Type B pancreatic cell (in vitro differentiated cells): ENCODE results near the gene AGR3. TPM values are rescaled to one million over a fixed set of nuclear protein-coding genes. Genes with fewer than 3 reads are reported as not detected.

ENCODE experiments used
- DNase-seq: peaks from one replicate; pipeline ENCODE4 v3.0.0; 2021; ENCODE audit warnings: mixed read lengths; ENCODE audit not compliant: unreplicated experiment; ENCODE audit errors: extremely low spot score
- H3K27ac Mint-ChIP-seq: 2 replicates; pipeline ENCODE4 v1.8.0; 2021; ENCODE audit warnings: mild to moderate bottlenecking, mixed read lengths
- H3K27me3 Mint-ChIP-seq: 2 replicates; pipeline ENCODE4 v1.8.0; 2021; ENCODE audit warnings: mixed read lengths
- H3K36me3 Mint-ChIP-seq: 2 replicates; pipeline ENCODE4 v1.8.0; 2021; ENCODE audit warnings: mixed read lengths
- H3K4me1 Mint-ChIP-seq: one replicate; pipeline ENCODE4 v1.8.0; 2021; ENCODE audit warnings: mixed read lengths; ENCODE audit not compliant: unreplicated experiment
- H3K4me3 Mint-ChIP-seq: 2 replicates; pipeline ENCODE4 v1.8.0; 2021; ENCODE audit warnings: mild to moderate bottlenecking, mixed read lengths
- H3K9me3 Mint-ChIP-seq: 2 replicates; pipeline ENCODE4 v1.8.0; 2021; ENCODE audit warnings: mixed read lengths
- CTCF ChIP-seq: fragments of 200-600 bp; sonication (generic); conservative IDR thresholded peaks from 2 replicates; pipeline ENCODE4 v1.5.0; 2021; ENCODE audit warnings: antibody characterized with exemption, mild to moderate bottlenecking
- total RNA-seq: library from RNA; stranded (reverse); gene quantifications from 2 replicates; pipeline ENCODE4 v1.2.1, GENCODE V29; 2021; ENCODE audit warnings: low replicate concordance

AGR3 gene
- total RNA-seq, 1 donor from 2014 or later, result 5.2 TPM

DNA sequence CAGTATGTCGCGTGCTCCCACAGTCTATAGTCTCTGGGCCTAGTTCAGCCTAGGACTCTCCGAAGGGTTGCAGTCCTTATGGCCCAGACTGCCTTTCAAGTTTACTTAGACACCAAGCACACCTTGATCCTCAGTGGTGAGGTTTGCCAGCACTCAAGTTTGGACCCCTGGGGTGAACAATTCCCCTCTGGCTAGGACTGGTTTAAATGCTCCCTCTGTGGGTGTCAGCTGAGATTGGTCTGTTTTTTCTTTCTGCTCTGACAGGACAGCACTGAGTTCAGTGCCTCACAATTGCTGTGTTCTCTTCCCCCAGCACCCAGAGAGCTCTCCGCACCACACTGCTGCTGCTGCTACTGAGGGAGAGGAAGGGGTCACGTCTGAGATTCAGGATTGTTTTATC, 31.9 kb upstream of the AGR3 start:
- H3K4me1 Mint-ChIP-seq, result peaks cover 21% of the 10 kb centered on the region
- no peak overlapping the region for H3K27ac Mint-ChIP-seq
- peaks cover 19% of the 10 kb centered on the region for H3K9me3 Mint-ChIP-seq
- H3K36me3 Mint-ChIP-seq, result no peaks in the 10 kb centered on the region
- no peaks in the 10 kb centered on the region for H3K27me3 Mint-ChIP-seq
- TF ChIP-seq CTCF, result no peak
- no peak overlapping the region for H3K4me3 Mint-ChIP-seq
- no peak for DNase-seq

DNA sequence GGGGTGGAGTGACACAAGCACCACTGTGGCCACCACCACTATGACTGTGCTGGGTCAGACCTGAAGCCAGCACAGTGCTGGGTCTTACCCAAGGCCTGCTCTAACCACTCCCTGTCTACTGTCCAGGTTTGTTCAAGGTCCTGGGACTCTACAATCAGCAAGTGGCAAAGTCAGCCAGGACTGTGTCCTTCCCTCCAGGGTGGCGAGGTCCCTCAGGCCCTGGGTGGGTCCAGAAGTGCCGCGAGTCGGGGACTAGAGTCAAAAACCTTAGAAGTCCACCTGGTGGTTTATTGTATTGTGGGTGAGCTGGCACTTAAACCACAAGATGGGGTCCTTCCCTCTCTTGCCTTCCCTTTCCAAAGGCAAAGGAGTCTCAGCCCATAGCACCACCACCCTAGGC, 30.8 kb upstream of the AGR3 start:
- H3K4me1 Mint-ChIP-seq, result peaks cover 16% of the 10 kb centered on the region
- peaks cover 19% of the 10 kb centered on the region for H3K9me3 Mint-ChIP-seq
- no peak overlapping the region for H3K4me3 Mint-ChIP-seq
- no peak overlapping the region for H3K27ac Mint-ChIP-seq
- no peak for DNase-seq
- no peaks in the 10 kb centered on the region for H3K27me3 Mint-ChIP-seq
- no peaks in the 10 kb centered on the region for H3K36me3 Mint-ChIP-seq
- TF ChIP-seq CTCF, result no peak

DNA sequence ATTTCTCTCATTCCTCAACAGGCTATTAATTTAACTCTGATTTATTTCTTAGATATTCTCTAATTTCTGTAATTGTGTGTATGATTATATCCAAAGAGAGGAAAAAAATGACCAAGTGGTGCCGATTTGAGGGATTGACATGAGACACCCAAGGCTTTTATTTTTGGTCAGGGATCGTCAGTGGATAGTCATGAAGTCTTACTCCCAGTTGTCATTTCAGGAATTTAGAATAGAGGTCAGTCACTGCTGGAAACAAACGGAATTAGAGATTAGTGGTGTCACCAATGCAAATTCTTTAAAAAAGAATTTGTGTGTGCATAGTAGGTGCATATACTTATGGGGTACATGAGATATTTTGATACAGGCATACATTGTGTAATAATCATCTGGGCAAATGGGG, 26.8 kb upstream of the AGR3 start:
- Mint-ChIP-seq H3K27me3 (no peaks in the 10 kb centered on the region), H3K9me3 (peaks cover 9% of the 10 kb centered on the region), H3K36me3 (no peaks in the 10 kb centered on the region), H3K4me3 (no peak overlapping the region), H3K4me1 (peaks cover 17% of the 10 kb centered on the region), H3K27ac (no peak overlapping the region)
- TF ChIP-seq CTCF, result no peak
- DNase-seq, result no peak

DNA sequence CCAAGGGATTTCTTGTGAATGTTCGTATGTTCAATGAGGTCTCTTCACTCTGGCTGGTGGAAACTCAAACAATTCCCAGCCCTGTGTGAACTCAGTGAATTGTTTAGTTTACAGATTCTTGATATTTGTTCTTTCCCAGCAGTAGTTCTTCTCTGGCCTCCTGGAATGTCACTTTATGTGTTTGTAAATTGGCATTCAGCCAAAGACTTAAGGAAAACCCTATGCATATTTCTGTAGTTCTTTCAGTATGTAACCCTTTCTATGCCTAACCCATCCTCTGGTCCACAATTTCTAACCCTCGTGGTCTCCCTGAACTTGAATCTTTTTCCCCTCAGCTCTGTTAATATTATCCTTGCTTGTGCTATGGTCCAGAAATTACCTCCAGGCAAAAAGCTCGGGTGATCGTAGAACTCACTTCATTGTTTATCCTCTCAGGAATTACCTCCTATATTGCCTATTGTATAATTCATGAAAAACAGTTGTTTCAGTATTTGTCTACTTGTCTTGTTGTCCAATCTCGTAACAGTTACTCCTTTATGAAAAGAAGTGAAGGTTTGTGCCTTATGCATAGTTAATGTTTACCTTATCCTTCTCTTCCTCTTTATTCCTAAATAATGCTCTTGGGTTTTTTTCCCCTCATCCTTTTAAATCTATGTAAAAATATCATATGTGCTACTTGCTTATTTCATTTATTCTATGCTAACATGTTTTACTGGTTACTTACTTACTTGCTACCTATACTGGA, 23.7 kb upstream of the AGR3 start:
- H3K36me3 Mint-ChIP-seq, result no peaks in the 10 kb centered on the region
- peaks cover 7% of the 10 kb centered on the region for H3K9me3 Mint-ChIP-seq
- peak overlapping the region; percentile 65 for H3K4me3 Mint-ChIP-seq
- no peak for DNase-seq
- H3K27ac Mint-ChIP-seq, result peak overlapping the region; percentile 60
- H3K27me3 Mint-ChIP-seq, result no peaks in the 10 kb centered on the region
- H3K4me1 Mint-ChIP-seq, result peaks cover 17% of the 10 kb centered on the region
- no peak for TF ChIP-seq CTCF

- Mint-ChIP-seq H3K27me3 (no peaks in the 10 kb centered on the region), H3K4me1 (peaks cover 17% of the 10 kb centered on the region), H3K36me3 (no peaks in the 10 kb centered on the region), H3K9me3 (peaks cover 7% of the 10 kb centered on the region), H3K27ac (no peak overlapping the region), H3K4me3 (no peak overlapping the region)
- DNase-seq, result no peak
- no peak for TF ChIP-seq CTCF
These were observed 22.3 kb upstream of the AGR3 start for GRCh38 chr7:16904076-16904475.
